SK-N-MC (cell line): ENCODE measurements around the gene CFAP107.

Source experiments
- DNase-seq: peaks from one replicate; pipeline ENCODE4 v3.0.0-alpha.2; 2011; ENCODE audit warnings: low read depth, low spot score
- H3K27ac ChIP-seq: fragments of 200-600 bp; sonication (generic); 2 replicates; pipeline ENCODE4 v1.5.1; 2016; ENCODE audit warnings: mixed run types
- H3K36me3 ChIP-seq: fragments of 200-600 bp; sonication (generic); 2 replicates; pipeline ENCODE4 v1.6.1; 2017; ENCODE audit warnings: antibody characterized with exemption, low read length, mixed read lengths; ENCODE audit not compliant: insufficient read depth
- H3K4me3 ChIP-seq: fragments of 200-600 bp; sonication (generic); 2 replicates; pipeline ENCODE4 v1.5.1; 2016
- H3K9ac ChIP-seq: fragments of 200-600 bp; sonication (generic); 2 replicates; pipeline ENCODE4 v1.8.0; 2017; ENCODE audit warnings: mixed run types, mixed read lengths; ENCODE audit not compliant: insufficient read length
- H3K9me3 ChIP-seq: fragments of 200-600 bp; sonication (generic); 2 replicates; pipeline ENCODE4 v1.6.1; 2017; ENCODE audit warnings: low read depth, mild to moderate bottlenecking, antibody characterized with exemption, low read length, moderate library complexity, mixed read lengths
- EZH2 ChIP-seq: fragments of 200-600 bp; sonication (generic); IDR thresholded peaks from one replicate; pipeline ENCODE4 v1.6.1; 2017; ENCODE audit warnings: antibody characterized with exemption
- FOXP2 ChIP-seq: optimal IDR thresholded peaks from 2 replicates; pipeline ENCODE3; 2011; ENCODE audit warnings: mild to moderate bottlenecking, moderate library complexity; ENCODE audit not compliant: insufficient read depth; ENCODE audit errors: extremely low read length, control extremely low read depth
- POLR2AphosphoS5 ChIP-seq: IDR thresholded peaks from 2 replicates; pipeline ENCODE4 v1.6.1; 2012; ENCODE audit warnings: mild to moderate bottlenecking, low read depth, low read length, borderline replicate concordance

The CFAP107 gene

DNA sequence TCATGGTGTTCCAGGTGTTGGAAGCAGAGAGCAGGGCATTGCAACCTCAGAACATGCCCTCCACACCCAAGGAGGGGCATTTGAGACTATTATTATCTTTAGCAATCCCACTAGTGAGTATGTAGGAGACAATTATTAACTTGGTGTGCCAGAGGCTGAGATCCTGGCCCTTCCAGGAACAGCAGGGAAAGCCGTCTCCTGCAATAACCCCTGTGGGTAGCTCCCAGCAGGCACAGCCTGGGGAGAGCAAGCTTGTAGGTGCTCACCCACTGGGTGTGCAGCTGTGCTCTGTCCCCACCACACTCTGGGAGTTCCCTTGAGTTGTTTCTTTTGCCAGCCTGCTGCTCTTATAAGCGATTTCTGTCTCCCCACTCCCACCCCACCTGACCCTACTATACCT lies 10.3 kb downstream of the CFAP107 start:
- Histone ChIP-seq H3K36me3 (no peaks in the 10 kb centered on the region), H3K27ac (no peak overlapping the region), H3K4me3 (no peak overlapping the region), H3K9me3 (no peaks in the 10 kb centered on the region), H3K9ac (no peak overlapping the region)
- TF ChIP-seq FOXP2 (no peak), EZH2 (no peak), POLR2AphosphoS5 (no peak)
- no peak for DNase-seq

DNA sequence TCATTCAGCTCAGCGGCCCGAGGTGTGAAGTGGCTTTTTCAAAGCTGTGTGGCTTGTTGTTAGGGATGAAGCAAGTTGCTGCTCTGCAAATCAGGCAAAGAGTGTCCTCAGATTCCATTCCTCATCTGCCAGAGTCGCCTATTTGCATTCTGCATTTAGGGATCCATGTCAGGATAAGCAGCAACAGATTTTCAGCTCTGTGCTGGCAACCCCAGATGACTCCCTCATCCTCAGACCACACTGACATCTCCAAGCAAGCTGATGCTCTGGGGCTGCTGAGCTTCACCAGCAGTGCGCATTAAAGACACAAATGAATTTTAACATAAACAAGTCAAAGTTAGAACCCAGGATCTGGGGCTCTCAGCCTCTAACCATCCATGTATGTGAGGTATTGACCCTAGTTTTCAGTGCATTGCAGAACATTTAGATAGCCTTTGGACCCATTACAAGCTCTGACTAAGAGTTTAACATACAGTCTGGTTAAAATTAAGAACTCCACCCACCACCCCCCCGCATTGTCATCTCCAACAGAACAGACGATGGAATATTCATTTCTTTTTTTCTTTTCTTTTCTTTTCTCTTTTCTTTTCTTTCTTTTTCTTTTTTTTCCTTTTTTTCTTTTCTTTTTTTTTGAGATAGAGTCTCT lies 10.9 kb downstream of the CFAP107 start:
- Histone ChIP-seq H3K9ac (no peak overlapping the region), H3K9me3 (no peaks in the 10 kb centered on the region), H3K27ac (no peak overlapping the region), H3K4me3 (no peak overlapping the region), H3K36me3 (no peaks in the 10 kb centered on the region)
- no peak for DNase-seq
- TF ChIP-seq FOXP2 (no peak), POLR2AphosphoS5 (no peak), EZH2 (no peak)

DNA sequence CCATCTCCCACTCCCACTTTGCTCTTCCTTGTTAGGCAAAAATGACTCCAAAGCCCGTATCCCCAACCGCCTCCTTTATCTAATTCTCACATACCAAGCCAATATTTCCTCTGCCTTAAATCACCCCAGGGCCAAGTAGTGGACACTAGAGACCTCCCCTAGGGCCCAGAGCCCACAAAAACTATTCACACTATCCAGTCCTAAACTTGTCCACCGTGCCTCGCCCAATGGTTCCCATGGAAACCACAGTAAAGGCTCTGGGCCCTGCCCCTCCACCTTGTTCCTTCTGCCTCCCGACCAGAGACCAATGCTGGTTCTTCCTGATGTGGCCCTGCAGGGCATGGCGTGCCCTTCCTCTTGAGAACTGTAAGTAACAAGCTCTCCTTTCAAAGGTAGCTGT lies 11.8 kb downstream of the CFAP107 start:
- DNase-seq = no peak
- Histone ChIP-seq H3K9ac (no peak overlapping the region), H3K9me3 (no peaks in the 10 kb centered on the region), H3K27ac (no peak overlapping the region), H3K4me3 (no peak overlapping the region), H3K36me3 (no peaks in the 10 kb centered on the region)
- TF ChIP-seq FOXP2 (no peak), POLR2AphosphoS5 (no peak), EZH2 (no peak)

DNA sequence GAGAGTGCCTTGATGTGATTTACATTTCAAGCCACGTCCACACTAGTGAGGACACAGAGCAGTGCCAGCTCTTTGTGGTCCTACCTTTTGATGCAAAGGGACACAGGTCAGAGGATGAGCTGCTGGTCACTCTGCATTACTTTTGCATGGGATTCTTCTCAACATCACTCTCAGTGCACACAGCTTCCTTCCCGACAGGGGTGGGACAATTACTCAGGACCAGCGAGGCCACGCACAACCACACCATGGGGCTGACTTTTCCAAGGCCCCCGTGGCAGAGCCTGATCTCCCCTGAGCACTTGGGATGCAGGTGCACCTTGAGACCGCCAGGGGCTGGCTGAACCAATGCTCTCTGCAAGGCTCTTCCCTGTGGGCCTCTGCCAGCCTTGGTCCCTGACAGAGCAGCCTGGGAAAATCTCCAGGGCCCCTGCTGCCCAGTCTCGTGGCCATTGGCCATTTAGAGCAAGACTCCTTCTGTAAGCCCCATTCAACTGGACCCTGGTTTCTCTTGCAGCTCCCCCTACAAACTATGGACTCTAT lies 14.3 kb downstream of the CFAP107 start:
- Histone ChIP-seq H3K4me3 (no peak overlapping the region), H3K9me3 (no peaks in the 10 kb centered on the region), H3K9ac (no peak overlapping the region), H3K36me3 (no peaks in the 10 kb centered on the region), H3K27ac (no peak overlapping the region)
- no peak for DNase-seq
- no peak for TF ChIP-seq EZH2
- no peak for TF ChIP-seq FOXP2
- TF ChIP-seq POLR2AphosphoS5 = no peak

DNA sequence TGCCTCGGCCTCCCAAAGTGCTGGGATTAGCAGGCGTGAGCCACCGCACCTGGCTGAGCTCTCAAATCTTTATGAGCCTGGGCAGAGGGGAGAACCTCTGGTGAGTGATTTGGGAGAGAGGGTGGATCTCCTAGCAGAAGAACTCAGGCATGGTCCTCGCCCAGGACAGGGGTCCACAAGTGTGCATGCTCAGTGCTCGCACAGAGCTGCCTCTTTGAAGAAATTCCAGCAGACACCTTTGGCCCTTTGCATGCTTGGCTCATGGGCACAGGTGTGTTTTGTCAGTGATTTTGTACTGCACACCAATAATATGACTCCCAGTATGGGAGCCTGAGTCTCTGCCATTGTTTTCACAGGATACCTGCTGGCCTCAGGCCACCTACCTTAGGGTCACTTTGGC lies 15.8 kb downstream of the CFAP107 start:
- Histone ChIP-seq H3K9ac (no peak overlapping the region), H3K4me3 (no peak overlapping the region), H3K27ac (no peak overlapping the region), H3K9me3 (no peaks in the 10 kb centered on the region), H3K36me3 (no peaks in the 10 kb centered on the region)
- no peak for DNase-seq
- no peak for TF ChIP-seq POLR2AphosphoS5
- no peak for TF ChIP-seq FOXP2
- TF ChIP-seq EZH2 = no peak

DNA sequence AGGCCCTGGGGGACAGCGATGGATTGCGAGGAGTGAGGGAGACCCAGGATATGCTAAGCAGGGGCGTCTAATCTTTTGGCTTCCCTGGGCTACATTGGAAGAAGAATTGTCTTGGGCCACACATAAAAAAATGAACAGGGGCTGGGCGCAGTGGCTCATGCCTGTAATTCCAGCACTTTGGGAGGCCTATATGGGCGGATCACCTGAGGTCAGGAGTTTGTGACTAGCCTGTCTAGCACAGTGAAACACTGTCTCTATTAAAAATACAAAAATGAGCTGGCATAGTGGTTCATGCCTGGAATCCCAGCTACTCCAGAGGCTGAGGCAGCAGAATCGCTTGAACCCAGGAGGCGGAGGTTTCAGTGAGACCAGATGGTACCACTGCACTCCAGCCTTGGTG lies 16.8 kb downstream of the CFAP107 start:
- Histone ChIP-seq H3K9me3 (no peaks in the 10 kb centered on the region), H3K36me3 (no peaks in the 10 kb centered on the region), H3K4me3 (no peak overlapping the region), H3K9ac (no peak overlapping the region), H3K27ac (no peak overlapping the region)
- no peak for TF ChIP-seq FOXP2
- no peak for TF ChIP-seq EZH2
- TF ChIP-seq POLR2AphosphoS5 = no peak
- DNase-seq = no peak

DNA sequence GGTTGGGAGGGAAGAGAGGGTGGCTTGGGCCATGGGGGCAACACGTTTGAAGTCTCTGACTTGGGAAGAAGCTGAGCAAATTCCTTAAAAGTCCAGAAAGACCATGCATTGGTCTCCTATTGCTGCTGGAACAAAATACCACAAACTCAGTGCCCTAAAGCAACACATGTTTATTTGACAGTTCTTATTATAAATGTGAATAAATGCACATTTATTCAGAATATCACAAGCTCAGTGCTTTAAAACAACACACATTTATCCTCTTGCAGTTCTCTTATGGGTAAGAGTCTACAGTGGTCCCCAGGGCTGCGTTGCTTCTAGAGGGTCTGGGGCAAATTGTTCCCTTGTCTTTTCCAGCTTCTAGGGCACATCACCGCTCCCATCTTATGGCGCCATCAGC lies 17.5 kb downstream of the CFAP107 start:
- H3K27ac ChIP-seq = no peak overlapping the region
- no peak overlapping the region for H3K9ac ChIP-seq
- no peaks in the 10 kb centered on the region for H3K9me3 ChIP-seq
- no peak overlapping the region for H3K4me3 ChIP-seq
- no peak for TF ChIP-seq POLR2AphosphoS5
- no peak for TF ChIP-seq EZH2
- TF ChIP-seq FOXP2 = no peak
- DNase-seq = no peak
- no peaks in the 10 kb centered on the region for H3K36me3 ChIP-seq

DNA sequence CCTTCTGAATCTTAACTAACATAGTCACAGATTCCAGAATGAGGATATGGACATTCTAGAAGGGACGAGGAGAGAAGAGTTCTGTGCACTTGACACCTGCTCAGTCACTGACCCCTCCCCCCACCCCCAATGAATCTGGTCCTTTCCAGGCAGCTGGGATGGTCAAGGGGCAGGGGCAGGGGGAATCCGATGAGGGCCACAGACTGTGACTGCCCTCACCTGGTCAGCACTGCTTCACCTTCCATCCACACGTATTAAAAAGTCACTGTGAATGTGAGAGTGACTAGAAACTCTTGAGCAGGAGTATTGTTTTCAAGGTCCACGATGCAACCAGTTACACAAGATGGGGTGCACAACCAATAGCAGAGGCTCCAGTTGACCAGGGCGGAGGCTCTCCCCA lies 18.0 kb downstream of the CFAP107 start:
- Histone ChIP-seq H3K4me3 (no peak overlapping the region), H3K27ac (no peak overlapping the region), H3K9me3 (no peaks in the 10 kb centered on the region), H3K36me3 (no peaks in the 10 kb centered on the region), H3K9ac (no peak overlapping the region)
- TF ChIP-seq FOXP2 (no peak), EZH2 (no peak), POLR2AphosphoS5 (no peak)
- no peak for DNase-seq

DNA sequence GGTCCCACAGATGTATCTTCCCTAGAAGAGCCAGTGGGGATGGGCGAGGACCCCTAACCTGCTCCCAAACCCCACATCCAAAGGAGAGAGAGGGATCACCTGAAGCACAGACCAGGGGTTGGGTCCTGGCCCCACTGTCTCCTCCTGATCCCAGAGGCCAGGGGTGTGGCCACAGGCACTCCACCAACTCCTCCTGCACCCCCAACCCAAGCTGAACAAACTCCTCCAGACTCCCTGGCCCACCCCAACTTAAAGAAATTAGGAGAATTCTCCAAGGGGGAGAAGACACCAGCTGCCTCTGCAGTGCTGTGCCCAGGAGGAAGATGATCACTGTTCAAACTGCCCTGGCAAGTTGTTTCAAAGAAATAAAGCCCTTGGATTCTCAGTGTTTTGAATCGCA lies 23.0 kb downstream of the CFAP107 start:
- no peaks in the 10 kb centered on the region for H3K9me3 ChIP-seq
- TF ChIP-seq EZH2 = no peak
- no peak for TF ChIP-seq POLR2AphosphoS5
- TF ChIP-seq FOXP2 = no peak
- no peak overlapping the region for H3K27ac ChIP-seq
- H3K4me3 ChIP-seq = no peak overlapping the region
- no peak for DNase-seq
- no peak overlapping the region for H3K9ac ChIP-seq
- H3K36me3 ChIP-seq = no peaks in the 10 kb centered on the region
